BE2C (cell line): ENCODE measurements around the gene TMIE.

ENCODE experiments used
- DNase-seq: peaks from one replicate; pipeline ENCODE4 v3.0.0-alpha.2; 2020
- H3K27me3 ChIP-seq: fragments of 250-450 bp; sonication (Bioruptor Pico); 2 replicates; pipeline ENCODE4 v1.5.1; 2020; ENCODE audit warnings: mild to moderate bottlenecking
- H3K36me3 ChIP-seq: fragments of 250-450 bp; sonication (Bioruptor Pico); 2 replicates; pipeline ENCODE4 v1.5.1; 2020; ENCODE audit warnings: mild to moderate bottlenecking
- H3K4me1 ChIP-seq: fragments of 250-450 bp; sonication (Bioruptor Pico); 2 replicates; pipeline ENCODE4 v1.5.1; 2020
- H3K4me3 ChIP-seq: 2 replicates; pipeline ENCODE4 v1.5.1; 2011; ENCODE audit warnings: low read depth, low read length
- H3K9me3 ChIP-seq: fragments of 250-450 bp; sonication (Bioruptor Pico); 2 replicates; pipeline ENCODE4 v1.5.1; 2020
- CTCF ChIP-seq: IDR thresholded peaks from 2 replicates; pipeline ENCODE4 v1.5.1; 2012; ENCODE audit warnings: mild to moderate bottlenecking, low read depth, low read length

Gene TMIE

GRCh38 chr3:46692566-46692990, 8.6 kb upstream of the TMIE start:
- no peak for TF ChIP-seq CTCF
- no peaks in the 10 kb centered on the region for H3K27me3 ChIP-seq
- no peaks in the 10 kb centered on the region for H3K9me3 ChIP-seq
- H3K4me1 ChIP-seq: no peaks in the 10 kb centered on the region
- peak overlapping the region; percentile 53; the same call in 1 of the 2 replicates for H3K4me3 ChIP-seq
- H3K36me3 ChIP-seq: no peaks in the 10 kb centered on the region
- no peak for DNase-seq

- peak within 1 kb of the TSS; percentile 53 for H3K4me3 ChIP-seq
- H3K4me1 ChIP-seq: no peaks in the 10 kb centered on the region
- H3K27me3 ChIP-seq: no peaks in the 10 kb centered on the region
- TF ChIP-seq CTCF: no peak
- H3K9me3 ChIP-seq: no peaks in the 10 kb centered on the region
- no peaks in the 10 kb centered on the region for H3K36me3 ChIP-seq
- DNase-seq: peak; percentile 30
Observed at GRCh38 chr3:46693038-46693891, 7.9 kb upstream of the TMIE start, which contains the start of gene ALS2CL. ALS2CL (minus strand) TSS chr3:46693679; CDS start chr3:46689440, 4,239 bp downstream.

- Histone ChIP-seq H3K27me3 (no peaks in the 10 kb centered on the region), H3K4me1 (no peaks in the 10 kb centered on the region), H3K4me3 (no peak overlapping the region), H3K36me3 (no peaks in the 10 kb centered on the region), H3K9me3 (no peaks in the 10 kb centered on the region)
- TF ChIP-seq CTCF: no peak
- no peak for DNase-seq
Observed at GRCh38 chr3:46693892-46694226, 7.3 kb upstream of the TMIE start.

- H3K4me3 ChIP-seq: no peak overlapping the region
- DNase-seq: no peak
Observed at GRCh38 chr3:46694520-46694919, 6.7 kb upstream of the TMIE start.

GRCh38 chr3:46695177-46695961, 5.8 kb upstream of the TMIE start:
- peaks cover 6% of the 10 kb centered on the region for H3K4me1 ChIP-seq
- no peak overlapping the region for H3K4me3 ChIP-seq
- no peaks in the 10 kb centered on the region for H3K9me3 ChIP-seq
- H3K27me3 ChIP-seq: no peaks in the 10 kb centered on the region
- peak; percentile 38 for TF ChIP-seq CTCF
- no peak for DNase-seq
- no peaks in the 10 kb centered on the region for H3K36me3 ChIP-seq

More at GRCh38 chr3:46694520-46694919, 6.7 kb upstream of the TMIE start:
- no peak for TF ChIP-seq CTCF
- Histone ChIP-seq H3K27me3 (no peaks in the 10 kb centered on the region), H3K9me3 (no peaks in the 10 kb centered on the region), H3K36me3 (no peaks in the 10 kb centered on the region), H3K4me1 (no peaks in the 10 kb centered on the region)
